ENCODE measurements around the gene TNNI2. TPM values are rescaled to one million over a fixed set of nuclear protein-coding genes. Genes with fewer than 3 reads are reported as not detected.
A peak's percentile ranks its signal among the peaks of the same experiment; 100 is the strongest.

TNNI2 gene
- total and polyA plus RNA-seq, 10 of the 15 experiments (the other 5 are each of a cell fraction or from before 2014, with no cell fraction given): 0.14 to 0.79 (median 0.37) TPM; not detected in 4

- Histone ChIP-seq H4K20me1 (ENCODE audit: control insufficient read depth, insufficient read depth) (peaks cover 9% of the 10 kb centered on the region), H2AFZ (ENCODE audit: control insufficient read depth, low read depth, low read length) (no peak overlapping the region), H3K4me1 (ENCODE audit: control insufficient read depth, insufficient read depth, low read length) (no peaks in the 10 kb centered on the region; the same call in 1 of the 2 replicates), H3K36me3 (ENCODE audit: control insufficient read depth in 2 of 2, insufficient read depth in 2 of 2, low read length in 1 of 2) (peaks cover 2 to 10% of the 10 kb centered on the region in 2 experiments; a peak in 3 of 4 replicates), H3K79me2 (ENCODE audit: control insufficient read depth, insufficient read depth, low read length) (peaks cover 41% of the 10 kb centered on the region), H3K4me3 (no peak overlapping the region), H3K4me2 (ENCODE audit: control insufficient read depth, insufficient read depth) (no peak overlapping the region), H3K9ac (ENCODE audit: control insufficient read depth, insufficient read depth, low read length) (no peak overlapping the region), H3K27ac (ENCODE audit: control insufficient read depth, insufficient read depth) (no peak overlapping the region), H3K27me3 (replicated peaks in 1 of 2; ENCODE audit: control insufficient read depth in 2 of 2, insufficient read depth in 2 of 2, low read length in 1 of 2) (no peaks in the 10 kb centered on the region), H3K9me3 (replicated peaks; ENCODE audit: control insufficient read depth, insufficient read depth, low read length) (no peaks in the 10 kb centered on the region)
- ChIA-PET POLR2A (no interaction called here), CTCF (no interaction called here), RAD21 (ENCODE audit: unreplicated experiment) (no interaction called here), SMC1A (ENCODE audit: uncharacterized antibody, unreplicated experiment) (no interaction called here)
- in situ Hi-C loops (cut with MboI) (no loop called here), intact Hi-C loops (cut with micrococcal nuclease; ENCODE audit: unreplicated experiment) (no loop called here)
- TF ChIP-seq, protein P1, sequence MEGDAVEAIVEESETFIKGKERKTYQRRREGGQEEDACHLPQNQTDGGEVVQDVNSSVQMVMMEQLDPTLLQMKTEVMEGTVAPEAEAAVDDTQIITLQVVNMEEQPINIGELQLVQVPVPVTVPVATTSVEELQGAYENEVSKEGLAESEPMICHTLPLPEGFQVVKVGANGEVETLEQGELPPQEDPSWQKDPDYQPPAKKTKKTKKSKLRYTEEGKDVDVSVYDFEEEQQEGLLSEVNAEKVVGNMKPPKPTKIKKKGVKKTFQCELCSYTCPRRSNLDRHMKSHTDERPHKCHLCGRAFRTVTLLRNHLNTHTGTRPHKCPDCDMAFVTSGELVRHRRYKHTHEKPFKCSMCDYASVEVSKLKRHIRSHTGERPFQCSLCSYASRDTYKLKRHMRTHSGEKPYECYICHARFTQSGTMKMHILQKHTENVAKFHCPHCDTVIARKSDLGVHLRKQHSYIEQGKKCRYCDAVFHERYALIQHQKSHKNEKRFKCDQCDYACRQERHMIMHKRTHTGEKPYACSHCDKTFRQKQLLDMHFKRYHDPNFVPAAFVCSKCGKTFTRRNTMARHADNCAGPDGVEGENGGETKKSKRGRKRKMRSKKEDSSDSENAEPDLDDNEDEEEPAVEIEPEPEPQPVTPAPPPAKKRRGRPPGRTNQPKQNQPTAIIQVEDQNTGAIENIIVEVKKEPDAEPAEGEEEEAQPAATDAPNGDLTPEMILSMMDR (IDR thresholded peaks at IDR 0.05 in 2 of 3, conservative IDR thresholded peaks at IDR 0.05 in 1 of 3; ENCODE audit: control insufficient read depth in 2 of 3, extremely low read depth in 1 of 3, insufficient read depth in 1 of 3, low read depth in 3 of 3, low read length in 3 of 3): no peak
- DNase-seq (ENCODE audit: low read depth, low spot score) (no peak), FAIRE-seq (no peak), ATAC-seq (no peak)
- no TSS peak for BruUV-seq (replicated peaks)
- 95% methylated on average over 15 of the region's 18 CpGs for WGBS (ENCODE audit: insufficient coverage, insufficient replicate concordance, low lambda C conversion rate, missing lambda C conversion rate)
Measured at GRCh38 chr11:1864231-1864630, 25.4 kb downstream of the TNNI2 start.

- ChIA-PET SMC1A (ENCODE audit: uncharacterized antibody, unreplicated experiment) (no interaction called here), RAD21 (ENCODE audit: unreplicated experiment) (no interaction called here), CTCF (no interaction called here), POLR2A (no interaction called here)
- no peak for DNase-seq (ENCODE audit: low read depth, low spot score)
- no peaks in the 10 kb centered on the region; the same call in 1 of the 2 replicates for H3K4me1 ChIP-seq (ENCODE audit: control insufficient read depth, insufficient read depth, low read length)
- ATAC-seq: peak; percentile 9
- 91% methylated on average over 30 of the region's 30 CpGs for WGBS (ENCODE audit: insufficient coverage, insufficient replicate concordance, low lambda C conversion rate, missing lambda C conversion rate)
- peaks cover 35% of the 10 kb centered on the region for H3K79me2 ChIP-seq (ENCODE audit: control insufficient read depth, insufficient read depth, low read length)
- peaks cover 9% of the 10 kb centered on the region for H4K20me1 ChIP-seq (ENCODE audit: control insufficient read depth, insufficient read depth)
- H2AFZ ChIP-seq (ENCODE audit: control insufficient read depth, low read depth, low read length): no peak overlapping the region
- no peak for FAIRE-seq
- TF ChIP-seq POLR2A (IDR thresholded peaks at IDR 0.05; ENCODE audit: low read depth, low read length): 0 out of 2 replicates have a peak, but pooled peaks have one; percentile 6
- TF ChIP-seq PBX3 (IDR thresholded peaks at IDR 0.05; ENCODE audit: insufficient replicate concordance, low read depth, low read length): no peak
- TF ChIP-seq ATF7 (IDR thresholded peaks at IDR 0.05; ENCODE audit: low read depth): no peak
- no peak for TF ChIP-seq SPI1 (IDR thresholded peaks at IDR 0.05; ENCODE audit: borderline replicate concordance, insufficient read depth, low read depth, low read length)
- TF ChIP-seq RFX5 (IDR thresholded peaks at IDR 0.05; ENCODE audit: low read depth, low read length): no peak
- no peak for TF ChIP-seq YBX1 (IDR thresholded peaks at IDR 0.05)
- no peak for TF ChIP-seq NR2F1 (conservative IDR thresholded peaks at IDR 0.05)
- no peak for TF ChIP-seq KDM1A (IDR thresholded peaks at IDR 0.05; ENCODE audit: borderline replicate concordance)
- peak; percentile 62; the same call in 1 of the 2 replicates for TF ChIP-seq POLR2AphosphoS5 (IDR thresholded peaks at IDR 0.05; ENCODE audit: low read length)
- peaks cover 2 to 10% of the 10 kb centered on the region in 2 experiments; a peak in 3 of 4 replicates for H3K36me3 ChIP-seq (ENCODE audit: control insufficient read depth in 2 of 2, insufficient read depth in 2 of 2, low read length in 1 of 2)
- H3K4me2 ChIP-seq (ENCODE audit: control insufficient read depth, insufficient read depth): no peak overlapping the region
- no peak overlapping the region for H3K4me3 ChIP-seq
- in situ Hi-C loops (cut with MboI): no loop called here
- no peaks in the 10 kb centered on the region for H3K27me3 ChIP-seq (replicated peaks in 1 of 2; ENCODE audit: control insufficient read depth in 2 of 2, insufficient read depth in 2 of 2, low read length in 1 of 2)
- BruUV-seq (replicated peaks): no TSS peak
- no peak overlapping the region for H3K9ac ChIP-seq (ENCODE audit: control insufficient read depth, insufficient read depth, low read length)
- no peak overlapping the region for H3K27ac ChIP-seq (ENCODE audit: control insufficient read depth, insufficient read depth)
- intact Hi-C loops (cut with micrococcal nuclease; ENCODE audit: unreplicated experiment): no loop called here
- no peaks in the 10 kb centered on the region for H3K9me3 ChIP-seq (replicated peaks; ENCODE audit: control insufficient read depth, insufficient read depth, low read length)
Measured at GRCh38 chr11:1864831-1865665, 26.3 kb downstream of the TNNI2 start.
